ENCODE results near the gene RASA1.

Gene RASA1

DNA sequence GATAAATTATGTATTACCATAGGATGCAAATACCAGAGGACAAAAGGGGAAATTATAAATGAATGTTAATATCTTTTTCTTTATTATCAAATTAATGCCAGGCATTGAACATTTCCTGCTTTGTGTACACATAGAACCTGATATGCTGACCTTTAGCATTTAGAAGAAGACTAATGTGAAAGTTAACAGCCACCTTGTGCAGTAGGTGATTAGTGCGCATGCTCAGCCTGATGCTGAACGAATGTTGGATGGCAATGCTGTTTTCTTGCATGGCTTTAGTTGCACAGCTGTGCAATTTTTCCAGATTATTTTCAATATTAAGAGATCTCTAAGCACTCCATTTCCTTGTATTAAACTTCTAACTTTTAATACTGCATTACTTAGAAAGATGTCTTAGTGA is 99.6 kb downstream of the RASA1 start:
- H3K9ac ChIP-seq: no peak overlapping the region
- no peaks in the 10 kb centered on the region for H3K79me2 ChIP-seq (ENCODE audit: insufficient read depth, low read depth)
- H3K27ac ChIP-seq: no peak overlapping the region
- H2AFZ ChIP-seq (ENCODE audit: low read depth): no peak overlapping the region
- TF ChIP-seq, protein P1, sequence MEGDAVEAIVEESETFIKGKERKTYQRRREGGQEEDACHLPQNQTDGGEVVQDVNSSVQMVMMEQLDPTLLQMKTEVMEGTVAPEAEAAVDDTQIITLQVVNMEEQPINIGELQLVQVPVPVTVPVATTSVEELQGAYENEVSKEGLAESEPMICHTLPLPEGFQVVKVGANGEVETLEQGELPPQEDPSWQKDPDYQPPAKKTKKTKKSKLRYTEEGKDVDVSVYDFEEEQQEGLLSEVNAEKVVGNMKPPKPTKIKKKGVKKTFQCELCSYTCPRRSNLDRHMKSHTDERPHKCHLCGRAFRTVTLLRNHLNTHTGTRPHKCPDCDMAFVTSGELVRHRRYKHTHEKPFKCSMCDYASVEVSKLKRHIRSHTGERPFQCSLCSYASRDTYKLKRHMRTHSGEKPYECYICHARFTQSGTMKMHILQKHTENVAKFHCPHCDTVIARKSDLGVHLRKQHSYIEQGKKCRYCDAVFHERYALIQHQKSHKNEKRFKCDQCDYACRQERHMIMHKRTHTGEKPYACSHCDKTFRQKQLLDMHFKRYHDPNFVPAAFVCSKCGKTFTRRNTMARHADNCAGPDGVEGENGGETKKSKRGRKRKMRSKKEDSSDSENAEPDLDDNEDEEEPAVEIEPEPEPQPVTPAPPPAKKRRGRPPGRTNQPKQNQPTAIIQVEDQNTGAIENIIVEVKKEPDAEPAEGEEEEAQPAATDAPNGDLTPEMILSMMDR (conservative IDR thresholded peaks at IDR 0.05; ENCODE audit: low read depth, low read length): no peak
- H3K4me2 ChIP-seq: no peak overlapping the region
- peaks cover 6% of the 10 kb centered on the region; the same call in 1 of the 2 replicates for H3K36me3 ChIP-seq (ENCODE audit: insufficient read depth)
- H3K4me1 ChIP-seq (ENCODE audit: low read depth, poor library complexity, severe bottlenecking): peaks cover 5% of the 10 kb centered on the region
- H3K4me3 ChIP-seq (IDR thresholded peaks at IDR 0.05; ENCODE audit: insufficient read depth, low read depth, low read length): no peak overlapping the region
- no peaks in the 10 kb centered on the region for H3K27me3 ChIP-seq (ENCODE audit: insufficient read depth, low read depth)
- no peaks in the 10 kb centered on the region for H4K20me1 ChIP-seq (ENCODE audit: insufficient read depth)

DNA sequence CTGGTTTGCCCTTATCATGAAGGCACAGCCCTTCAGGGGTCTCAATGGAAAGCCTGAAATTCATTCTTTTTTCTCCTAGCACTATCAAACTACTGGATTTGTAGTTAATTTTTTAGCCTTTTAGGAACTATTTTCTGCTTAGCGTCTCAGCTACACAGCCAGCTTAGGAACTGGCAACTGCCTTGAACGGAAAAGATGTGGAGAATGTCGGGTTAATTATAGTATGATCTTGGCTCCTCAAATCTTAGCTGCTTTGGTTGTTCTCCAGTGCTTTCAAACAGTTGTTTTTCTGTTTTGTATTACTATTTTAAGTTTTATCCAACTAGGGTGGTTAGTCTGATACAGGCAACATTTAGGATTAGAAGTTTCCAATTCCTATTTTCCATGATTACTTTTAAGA is 100.9 kb downstream of the RASA1 start:
- no peak overlapping the region for H3K4me2 ChIP-seq
- no peaks in the 10 kb centered on the region for H3K27me3 ChIP-seq (ENCODE audit: insufficient read depth, low read depth)
- no peaks in the 10 kb centered on the region for H3K4me1 ChIP-seq (ENCODE audit: low read depth, poor library complexity, severe bottlenecking)
- peaks cover 6% of the 10 kb centered on the region; the same call in 1 of the 2 replicates for H3K36me3 ChIP-seq (ENCODE audit: insufficient read depth)
- TF ChIP-seq, protein P1 (conservative IDR thresholded peaks at IDR 0.05; ENCODE audit: low read depth, low read length): no peak
- H4K20me1 ChIP-seq (ENCODE audit: insufficient read depth): no peaks in the 10 kb centered on the region
- no peak overlapping the region for H3K4me3 ChIP-seq (IDR thresholded peaks at IDR 0.05; ENCODE audit: insufficient read depth, low read depth, low read length)
- no peaks in the 10 kb centered on the region for H3K79me2 ChIP-seq (ENCODE audit: insufficient read depth, low read depth)
- no peak overlapping the region for H2AFZ ChIP-seq (ENCODE audit: low read depth)
- H3K27ac ChIP-seq: no peak overlapping the region
- no peak overlapping the region for H3K9ac ChIP-seq

DNA sequence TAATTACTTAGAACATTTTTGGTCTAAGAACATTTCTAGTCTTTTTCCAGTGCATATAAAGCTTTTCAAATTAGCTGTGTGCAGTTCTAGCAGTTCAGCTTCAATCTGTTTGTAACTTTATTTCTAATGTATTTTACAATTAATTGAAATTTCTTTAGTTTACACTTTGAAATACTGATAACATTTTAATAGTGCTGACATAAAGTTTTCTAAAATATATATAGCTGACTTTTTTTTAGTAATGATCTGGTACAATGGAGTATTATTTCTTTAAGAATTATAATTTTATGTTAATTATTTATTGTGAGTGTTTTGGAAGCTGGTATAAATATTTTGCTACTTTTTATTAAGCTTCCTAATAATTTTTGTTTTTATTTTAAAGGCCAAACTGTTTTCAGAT is 101.7 kb downstream of the RASA1 start:
- H3K4me1 ChIP-seq (ENCODE audit: low read depth, poor library complexity, severe bottlenecking): no peaks in the 10 kb centered on the region
- no peak overlapping the region for H2AFZ ChIP-seq (ENCODE audit: low read depth)
- H3K27me3 ChIP-seq (ENCODE audit: insufficient read depth, low read depth): no peaks in the 10 kb centered on the region
- H3K36me3 ChIP-seq (ENCODE audit: insufficient read depth): peaks cover 6% of the 10 kb centered on the region; the same call in 1 of the 2 replicates
- no peak overlapping the region for H3K4me3 ChIP-seq (IDR thresholded peaks at IDR 0.05; ENCODE audit: insufficient read depth, low read depth, low read length)
- TF ChIP-seq, protein P1 (conservative IDR thresholded peaks at IDR 0.05; ENCODE audit: low read depth, low read length): no peak
- no peak overlapping the region for H3K4me2 ChIP-seq
- no peak overlapping the region for H3K9ac ChIP-seq
- no peaks in the 10 kb centered on the region for H4K20me1 ChIP-seq (ENCODE audit: insufficient read depth)
- H3K79me2 ChIP-seq (ENCODE audit: insufficient read depth, low read depth): no peaks in the 10 kb centered on the region
- H3K27ac ChIP-seq: no peak overlapping the region

DNA sequence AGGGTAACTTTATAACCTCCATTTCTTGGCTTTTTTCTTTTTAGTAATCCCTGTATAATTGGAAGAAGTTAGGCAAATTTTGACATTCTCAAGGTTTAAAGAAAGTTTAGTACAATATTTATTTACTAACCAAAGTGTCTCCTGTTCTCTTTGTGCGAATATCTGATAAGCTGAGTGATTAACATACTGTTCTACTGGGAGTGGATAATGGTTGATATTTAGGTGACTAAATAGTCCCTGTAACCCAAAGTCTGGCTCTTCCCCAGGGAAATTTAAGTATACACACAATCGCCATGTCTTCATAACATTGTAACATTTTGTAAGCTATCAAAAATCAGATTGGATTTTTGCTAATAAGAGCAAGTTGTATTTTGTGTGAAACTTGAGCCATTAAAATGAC is 105.0 kb downstream of the RASA1 start:
- Histone ChIP-seq H2AFZ (ENCODE audit: low read depth) (no peak overlapping the region), H3K4me1 (ENCODE audit: low read depth, poor library complexity, severe bottlenecking) (no peaks in the 10 kb centered on the region), H3K9ac (no peak overlapping the region), H3K27ac (no peak overlapping the region), H3K79me2 (ENCODE audit: insufficient read depth, low read depth) (no peaks in the 10 kb centered on the region), H3K36me3 (ENCODE audit: insufficient read depth) (no peaks in the 10 kb centered on the region; the same call in 1 of the 2 replicates), H3K27me3 (ENCODE audit: insufficient read depth, low read depth) (no peaks in the 10 kb centered on the region), H4K20me1 (ENCODE audit: insufficient read depth) (no peaks in the 10 kb centered on the region), H3K4me2 (no peak overlapping the region), H3K4me3 (IDR thresholded peaks at IDR 0.05; ENCODE audit: insufficient read depth, low read depth, low read length) (no peak overlapping the region)
- TF ChIP-seq, protein P1 (conservative IDR thresholded peaks at IDR 0.05; ENCODE audit: low read depth, low read length): no peak

Data from KMS-11 (cell line).